Stimulated activated CD8-positive, alpha-beta memory T cell treated with anti-CD3 and anti-CD28 coated beads, Interleukin-12 subunit alpha, Interleukin-12 subunit beta, amount 100 ng/mL, for 1 hour (primary cell): ENCODE data around the gene PPY.
A peak's percentile ranks its signal among the peaks of the same experiment; 100 is the strongest.
"Not testable (repeated sequence)": the region's sequence is repeated elsewhere in the genome, so short reads cannot be mapped to it uniquely, and the experiment has no call there.

Experiments used
- DNase-seq: peaks from one replicate; pipeline ENCODE4 v3.0.0-alpha.2; 2020; ENCODE audit warnings: low read depth

PPY gene

DNA sequence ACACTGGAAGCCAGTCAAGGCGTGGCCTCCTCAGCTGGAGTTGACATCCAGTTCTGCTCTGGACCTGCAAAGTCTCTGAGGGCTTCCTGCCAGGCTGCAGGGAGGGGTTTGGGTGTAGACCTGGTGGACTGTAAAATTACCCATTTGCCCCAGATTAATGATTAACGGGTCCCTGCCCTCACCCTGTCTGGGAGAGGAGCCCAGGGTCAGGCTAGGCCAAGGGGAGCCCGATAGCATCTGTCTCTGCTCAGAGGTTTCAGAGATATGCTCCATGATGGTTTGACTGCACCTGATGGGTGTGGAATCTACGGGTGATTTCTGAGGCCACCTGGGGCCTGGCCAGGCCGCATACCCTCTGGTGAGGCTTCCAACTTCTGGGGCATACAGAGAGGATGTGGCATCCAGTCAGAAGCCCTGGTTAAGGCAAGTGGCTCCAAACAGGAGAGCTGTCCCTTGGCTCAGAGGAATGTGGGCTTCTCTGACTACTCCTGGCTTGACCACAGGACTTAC, 11.2 kb downstream of the PPY start:
- DNase-seq = no peak

GRCh38 chr17:43928609-43929008, 13.7 kb downstream of the PPY start:
- DNase-seq = no peak

GRCh38 chr17:43927929-43928328, 14.3 kb downstream of the PPY start:
- not testable (repeated sequence) for DNase-seq

DNA sequence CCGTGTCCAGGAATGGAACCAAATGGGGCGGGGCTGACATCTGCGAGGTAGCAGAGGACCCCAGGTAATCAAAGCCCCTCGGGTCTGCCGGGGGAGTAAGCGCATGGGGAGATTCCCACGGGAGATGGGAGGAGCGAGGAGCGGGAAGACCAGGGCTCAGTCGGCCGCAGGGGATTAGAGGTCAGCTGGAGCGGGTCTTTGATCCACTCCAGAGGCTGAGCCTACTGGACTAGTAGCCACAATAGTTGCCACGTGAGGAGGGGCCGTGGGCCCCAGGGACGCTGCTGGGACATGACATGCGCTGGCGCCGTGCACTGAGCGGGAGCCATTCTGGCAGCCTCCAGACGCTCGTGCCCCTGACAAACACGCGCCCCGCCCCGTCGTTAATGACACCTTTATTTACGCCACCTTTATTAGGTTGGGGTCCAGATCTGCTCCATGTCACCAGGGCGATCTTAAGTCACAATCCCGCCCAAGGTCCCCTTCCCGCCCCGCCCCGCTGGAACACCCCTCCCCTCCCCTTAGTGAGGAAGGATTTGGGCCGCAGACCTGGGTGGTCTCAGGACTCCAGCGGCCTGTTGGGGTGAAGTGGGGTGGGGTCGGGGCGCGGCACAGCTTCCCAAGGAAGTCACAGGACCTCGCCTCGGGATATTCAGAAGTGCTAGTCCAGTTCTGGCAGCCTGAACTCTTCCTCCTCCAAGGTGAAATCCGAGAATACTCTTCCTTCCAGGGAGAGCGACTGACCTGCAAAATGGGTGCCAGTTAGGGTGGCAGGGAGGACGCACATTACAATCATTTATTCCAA, 15.0 kb downstream of the PPY start:
- DNase-seq = no peak

DNA sequence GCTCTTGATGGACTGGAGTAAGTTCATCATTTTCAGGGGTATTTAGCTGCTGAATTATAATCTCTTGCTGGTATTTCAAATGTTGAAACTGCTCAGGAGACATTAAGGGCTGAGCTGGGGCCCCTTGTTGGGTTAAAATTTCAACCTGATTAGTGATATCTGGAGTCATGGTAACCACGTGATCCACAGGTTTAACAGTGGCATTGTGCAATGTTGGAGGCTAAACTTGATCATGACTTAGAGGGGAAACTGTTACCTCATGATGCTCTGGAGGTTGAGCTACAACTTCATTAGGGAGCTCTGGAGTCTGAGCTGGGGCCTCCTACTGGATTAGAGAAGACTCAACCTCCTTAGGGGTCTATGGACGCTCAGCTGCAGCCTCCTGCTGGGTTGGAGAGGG, 17.7 kb downstream of the PPY start:
- DNase-seq = no peak

- DNase-seq = no peak
Observed at GRCh38 chr17:43920500-43921095, 21.7 kb downstream of the PPY start.

GRCh38 chr17:43918026-43918389, 24.3 kb downstream of the PPY start:
- no peak for DNase-seq

GRCh38 chr17:43917348-43918025, 24.8 kb downstream of the PPY start:
- DNase-seq = peak; percentile 20

DNA sequence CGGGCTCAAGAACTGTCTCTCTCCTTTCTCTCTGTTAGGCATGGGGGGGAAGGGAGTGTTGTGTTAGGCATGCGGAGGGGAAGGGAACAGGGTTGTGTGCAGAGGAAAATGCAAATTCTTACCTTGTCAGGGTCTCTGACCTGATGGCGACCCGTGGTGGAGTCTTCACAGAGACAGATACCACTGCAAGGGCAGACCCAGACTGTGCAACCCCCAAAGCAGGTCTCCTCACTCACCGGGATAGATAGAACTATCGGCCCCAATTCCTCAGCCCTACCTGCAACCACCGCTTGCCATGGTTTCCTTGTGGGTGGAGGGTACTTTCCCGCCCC, 25.3 kb downstream of the PPY start:
- no peak for DNase-seq

DNA sequence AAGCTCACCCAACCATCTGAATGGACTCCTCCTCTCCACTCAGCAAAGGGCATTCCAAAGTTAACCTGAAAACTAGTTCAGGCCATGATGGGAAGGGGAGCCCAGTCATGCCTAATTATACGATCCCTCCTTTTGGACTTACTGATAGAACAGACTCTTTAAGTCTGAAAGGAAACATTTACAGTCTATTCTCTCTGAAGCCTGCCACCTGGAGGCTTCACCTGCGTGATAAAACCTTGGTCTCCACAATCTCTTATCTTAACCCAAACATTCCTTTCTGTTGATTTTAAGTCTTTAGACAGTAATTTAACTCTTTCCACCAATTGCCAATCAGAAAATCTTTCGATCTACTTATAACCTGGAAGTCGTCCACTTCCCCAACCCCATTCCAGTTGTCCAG, 25.9 kb downstream of the PPY start:
- no peak for DNase-seq

DNA sequence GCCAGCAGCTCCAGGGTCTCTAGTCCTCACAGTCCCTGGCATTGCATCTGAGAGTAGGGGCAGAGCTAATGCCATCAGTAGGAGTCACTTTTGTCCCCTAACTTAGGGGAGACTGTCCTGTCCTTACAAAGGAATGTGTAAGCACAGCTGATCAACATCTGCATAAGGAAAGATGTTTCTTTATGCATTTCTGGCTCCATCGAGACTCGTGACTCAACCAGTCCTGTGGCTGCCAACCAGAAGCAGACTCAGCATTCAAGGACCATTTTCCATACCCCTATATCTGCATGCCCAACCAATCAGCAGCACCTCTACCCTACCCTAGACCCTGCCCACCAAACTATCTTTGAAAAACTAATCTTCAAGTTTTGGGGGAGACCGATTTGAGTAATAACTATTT, 26.7 kb downstream of the PPY start:
- DNase-seq = no peak

- DNase-seq = no peak
Observed at GRCh38 chr17:43914451-43914850, 27.8 kb downstream of the PPY start.

GRCh38 chr17:43913584-43913983, 28.7 kb downstream of the PPY start:
- DNase-seq = no peak

GRCh38 chr17:43912635-43913304, 29.5 kb downstream of the PPY start:
- DNase-seq = no peak

DNA sequence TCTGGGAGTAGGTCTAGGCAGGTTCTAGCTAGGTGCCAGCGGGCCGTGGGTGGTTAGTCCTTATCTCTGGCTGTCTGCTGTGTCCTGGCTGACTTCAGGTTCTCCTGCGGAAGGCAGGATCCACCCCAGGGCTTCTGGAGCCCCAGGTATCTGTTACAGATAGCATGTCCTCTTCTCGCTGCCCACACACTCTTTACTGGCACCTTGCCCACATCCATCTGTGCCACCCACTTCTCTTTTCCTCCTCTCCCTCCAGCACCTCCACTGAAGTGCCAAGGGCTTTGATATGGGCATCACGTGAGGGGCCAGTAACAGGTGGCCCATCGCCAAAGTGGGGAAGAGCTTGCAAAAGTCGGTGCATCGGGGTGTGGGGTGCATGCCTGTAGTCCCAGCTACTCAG, 30.4 kb downstream of the PPY start:
- no peak for DNase-seq

GRCh38 chr17:43909537-43910231, 32.6 kb downstream of the PPY start:
- DNase-seq = no peak

DNA sequence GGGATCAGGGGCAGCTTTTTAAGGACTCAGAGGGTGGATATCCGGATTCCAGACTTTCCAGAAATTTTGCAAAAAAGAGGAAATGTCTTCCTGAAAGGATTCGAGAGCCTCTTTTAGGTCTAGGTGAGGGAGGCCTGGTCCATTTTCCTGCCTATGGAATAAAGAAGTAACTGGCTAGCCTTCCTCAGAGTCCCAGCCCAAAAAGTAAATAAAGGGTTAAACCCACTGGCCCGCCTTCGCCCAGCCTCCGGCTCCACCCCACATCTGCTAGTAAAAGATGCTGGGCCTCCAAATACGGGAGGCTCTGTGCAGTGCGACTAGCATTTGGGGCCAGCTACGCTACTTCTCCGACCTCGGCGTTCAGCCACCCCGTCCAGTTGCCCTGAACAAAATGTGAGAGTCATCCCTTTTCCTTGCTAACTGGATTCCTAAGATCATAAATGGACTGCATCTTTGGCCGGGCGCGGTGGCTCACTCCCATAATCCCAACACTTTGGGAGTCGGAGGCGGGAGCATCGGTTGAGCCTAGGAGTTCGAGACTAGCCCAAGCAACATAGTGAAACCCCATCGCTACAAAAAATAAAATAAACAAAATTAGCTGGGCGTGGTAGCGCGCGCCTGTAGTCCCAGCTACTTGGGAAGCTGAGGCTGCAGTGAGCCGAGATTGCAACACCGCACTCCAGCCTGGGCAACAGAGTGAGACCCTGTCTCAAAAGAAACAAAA, 34.1 kb downstream of the PPY start:
- peak; percentile 18 for DNase-seq

GRCh38 chr17:43907425-43907981, 34.8 kb downstream of the PPY start, which contains the start of gene MPP2:
Gene MPP2, minus strand, starts transcription at chr17:43907536. Its CDS starts 3,076 bp downstream, at chr17:43904460.
- DNase-seq = no peak

- no peak for DNase-seq
Observed at GRCh38 chr17:43906951-43907424, 35.3 kb downstream of the PPY start.

GRCh38 chr17:43905985-43906852, 36.1 kb downstream of the PPY start:
- DNase-seq = no peak
